ENCODE measurements around the gene RGS6.

Gene RGS6

GRCh38 chr14:72164420-72165228 lies 232.4 kb downstream of the RGS6 start:
- no peak for TF ChIP-seq CTCF (conservative IDR thresholded peaks at IDR 0.05)
- no peak for TF ChIP-seq ZFX (IDR thresholded peaks at IDR 0.05)
- H3K27ac ChIP-seq, result no peak overlapping the region

GRCh38 chr14:72165229-72165698 lies 233.0 kb downstream of the RGS6 start:
- H3K27ac ChIP-seq, result no peak overlapping the region
- no peak for TF ChIP-seq CTCF (conservative IDR thresholded peaks at IDR 0.05)
- TF ChIP-seq ZFX (IDR thresholded peaks at IDR 0.05), result no peak

GRCh38 chr14:72169521-72169920 lies 237.3 kb downstream of the RGS6 start:
- TF ChIP-seq CTCF (conservative IDR thresholded peaks at IDR 0.05), result no peak
- no peak for TF ChIP-seq ZFX (IDR thresholded peaks at IDR 0.05)
- H3K27ac ChIP-seq, result no peak overlapping the region

GRCh38 chr14:72172049-72172448 lies 239.8 kb downstream of the RGS6 start:
- H3K27ac ChIP-seq, result no peak overlapping the region
- TF ChIP-seq CTCF (conservative IDR thresholded peaks at IDR 0.05) (no peak), ZFX (IDR thresholded peaks at IDR 0.05) (no peak)

- TF ChIP-seq CTCF (conservative IDR thresholded peaks at IDR 0.05) (no peak), ZFX (IDR thresholded peaks at IDR 0.05) (no peak)
- H3K27ac ChIP-seq, result no peak overlapping the region
Measured at GRCh38 chr14:72172597-72172996, 240.4 kb downstream of the RGS6 start.

GRCh38 chr14:72173038-72173720 lies 240.9 kb downstream of the RGS6 start:
- TF ChIP-seq CTCF (conservative IDR thresholded peaks at IDR 0.05) (no peak), ZFX (IDR thresholded peaks at IDR 0.05) (no peak)
- no peak overlapping the region for H3K27ac ChIP-seq

- H3K27ac ChIP-seq, result no peak overlapping the region
- TF ChIP-seq ZFX (IDR thresholded peaks at IDR 0.05), result no peak
- no peak for TF ChIP-seq CTCF (conservative IDR thresholded peaks at IDR 0.05)
Measured at GRCh38 chr14:72177251-72177650, 245.0 kb downstream of the RGS6 start.
